Measurements from ENCODE around the gene PRR5L. TPM values are rescaled to one million over a fixed set of nuclear protein-coding genes. Genes with fewer than 3 reads are reported as not detected.

PRR5L gene
- total and polyA plus RNA-seq, 4 experiments from 2014 or later: 10.1 to 62.7 (median 39.7) TPM

DNA sequence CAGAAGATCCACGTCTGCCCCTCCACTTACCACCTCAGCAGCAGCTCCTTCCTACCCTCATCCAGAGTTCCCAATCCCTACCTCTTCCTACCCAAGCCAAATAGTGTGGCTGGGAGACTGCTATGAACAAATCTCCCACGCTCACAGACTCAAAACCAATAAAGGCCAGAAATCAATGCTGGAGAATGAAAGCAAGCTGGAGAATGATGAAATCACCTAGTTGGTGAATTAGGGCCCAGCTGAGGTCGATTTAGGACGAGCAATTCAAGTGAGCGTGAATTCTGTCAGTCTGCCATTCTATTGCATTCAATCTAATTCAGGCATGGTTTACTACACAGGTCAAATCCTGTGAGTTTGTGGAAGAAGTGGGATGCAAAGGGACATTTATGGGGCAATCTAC is 29.3 kb upstream of the PRR5L start:
- DNase-seq: no peak
- ChIA-PET POLR2A (ENCODE audit: partially characterized antibody) (no interaction called here), CTCF (ENCODE audit: partially characterized antibody) (interaction anchor here (0.9 to 7.1 kb wide), 11 partner anchors 7 to 656 kb away, joined by 4 to 61 read pairs (median 8); partner anchors contain the start of gene FJX1)
- intact Hi-C loops (cut with micrococcal nuclease): loop anchor here (5.0 kb wide), 1 partner anchor 779 kb away; no protein-coding TSS in a partner anchor
- H3K27me3 ChIP-seq (ENCODE audit: insufficient read depth, low read length): no peaks in the 10 kb centered on the region
- no peaks in the 10 kb centered on the region for H3K4me1 ChIP-seq (ENCODE audit: insufficient read depth, low read length)
- H3K4me3 ChIP-seq (ENCODE audit: low read length in 2 of 2): no peak overlapping the region
- H3K27me3 Mint-ChIP-seq: peaks cover 3 to 4% of the 10 kb centered on the region in 2 donors
- no peaks in the 10 kb centered on the region for H3K9me3 ChIP-seq (ENCODE audit: control insufficient read depth in 1 of 2, low read length in 2 of 2)
- H3K27ac Mint-ChIP-seq: no peak overlapping the region
- H3K4me1 Mint-ChIP-seq: peaks cover 0 to 3% (median 0%) of the 10 kb centered on the region in 4 donors
- peaks cover 19 to 21% of the 10 kb centered on the region in 2 donors for H3K36me3 Mint-ChIP-seq
- no peak overlapping the region for H3K4me3 Mint-ChIP-seq
- no peak overlapping the region for H3K27ac ChIP-seq (ENCODE audit: low read depth, low read length)
- peaks cover 0 to 2% (median 0%) of the 10 kb centered on the region in 8 donors for H3K9me3 Mint-ChIP-seq
- H3K36me3 ChIP-seq (ENCODE audit: insufficient read depth, low read length): peaks cover 5% of the 10 kb centered on the region

DNA sequence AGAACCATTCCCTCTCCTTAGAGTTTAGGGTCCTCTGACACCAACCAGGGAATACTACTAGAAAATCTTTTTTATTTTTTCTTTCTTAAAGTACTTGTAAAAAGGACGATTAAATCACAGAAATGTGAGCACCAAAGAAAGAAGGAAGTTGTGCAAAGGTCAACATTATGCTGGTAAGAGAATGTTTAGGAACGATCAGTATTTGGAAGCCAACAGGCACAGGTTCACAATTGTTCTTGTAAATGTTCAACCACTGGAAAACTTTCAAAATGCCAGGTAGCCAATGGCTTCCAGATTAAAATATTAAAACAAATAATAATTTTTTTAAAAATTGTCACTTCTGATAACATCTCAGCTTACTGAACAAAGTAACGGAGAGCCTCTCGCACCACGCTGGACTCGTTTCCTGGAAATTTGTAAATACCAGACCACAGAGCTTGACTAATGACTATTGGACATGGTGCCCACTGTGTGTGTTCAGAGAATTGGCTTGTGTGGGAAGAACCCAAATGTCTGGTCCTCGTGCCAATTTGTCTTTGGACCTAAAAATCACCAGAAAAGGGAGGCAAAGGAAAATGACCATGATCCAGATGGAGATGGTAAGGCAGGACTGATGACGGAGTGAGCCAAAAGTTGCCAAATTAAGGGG is 27.6 kb upstream of the PRR5L start:
- Mint-ChIP-seq H3K27ac (no peak overlapping the region), H3K4me1 (peaks cover 0 to 3% (median 0%) of the 10 kb centered on the region in 4 donors), H3K36me3 (peaks cover 35 to 36% of the 10 kb centered on the region in 2 donors), H3K4me3 (no peak overlapping the region), H3K9me3 (peaks cover 0 to 17% (median 2%) of the 10 kb centered on the region in 8 donors), H3K27me3 (peaks cover 0 to 2% of the 10 kb centered on the region in 2 donors)
- ChIA-PET POLR2A (ENCODE audit: partially characterized antibody) (no interaction called here), CTCF (ENCODE audit: partially characterized antibody) (interaction anchor here (0.6 to 7.1 kb wide), 6 partner anchors 9 to 1267 kb away, joined by 3 to 61 read pairs (median 6); no protein-coding TSS in a partner anchor)
- Histone ChIP-seq H3K9me3 (ENCODE audit: control insufficient read depth in 1 of 2, low read length in 2 of 2) (no peaks in the 10 kb centered on the region), H3K27ac (ENCODE audit: low read depth, low read length) (no peak overlapping the region), H3K4me3 (ENCODE audit: low read length in 2 of 2) (no peak overlapping the region), H3K27me3 (ENCODE audit: insufficient read depth, low read length) (no peaks in the 10 kb centered on the region), H3K36me3 (ENCODE audit: insufficient read depth, low read length) (peaks cover 17% of the 10 kb centered on the region), H3K4me1 (ENCODE audit: insufficient read depth, low read length) (no peaks in the 10 kb centered on the region)
- intact Hi-C loops (cut with micrococcal nuclease): loop anchor here (5.0 kb wide), 1 partner anchor 781 kb away; no protein-coding TSS in a partner anchor
- no peak for DNase-seq

DNA sequence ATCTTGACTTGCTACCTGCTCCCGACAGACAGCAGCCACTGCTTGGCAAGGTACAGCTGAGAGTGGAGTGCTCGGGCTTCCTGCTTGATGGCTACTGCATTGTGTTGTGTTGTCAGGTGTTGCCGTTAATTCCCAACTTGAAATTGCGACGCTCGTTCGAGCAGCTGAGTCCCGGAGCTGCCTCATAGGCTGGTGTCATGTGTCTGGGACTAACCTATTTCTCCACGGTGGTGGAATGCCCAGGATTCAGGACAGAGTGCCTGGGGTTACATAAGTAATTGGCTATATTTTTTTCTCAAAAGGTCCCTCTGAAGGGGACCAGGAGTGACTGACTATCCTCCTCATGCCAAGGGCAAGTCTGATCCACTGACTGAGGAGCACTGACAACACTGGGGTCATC is 25.4 kb upstream of the PRR5L start:
- no peak overlapping the region for H3K4me3 Mint-ChIP-seq
- ChIA-PET CTCF (ENCODE audit: partially characterized antibody) (interaction anchor here (1.2 to 7.1 kb wide), 3 partner anchors 222 to 656 kb away, joined by 3 to 61 read pairs (median 8); no protein-coding TSS in a partner anchor), POLR2A (ENCODE audit: partially characterized antibody) (no interaction called here)
- H3K9me3 Mint-ChIP-seq: peaks cover 0 to 20% (median 2%) of the 10 kb centered on the region in 8 donors
- H3K36me3 Mint-ChIP-seq: peaks cover 55 to 56% of the 10 kb centered on the region in 2 donors
- intact Hi-C loops (cut with micrococcal nuclease): no loop called here
- H3K27ac Mint-ChIP-seq: peak overlapping the region in 1 of 7 donors; percentile 37
- peaks cover 0 to 3% (median 0%) of the 10 kb centered on the region in 4 donors for H3K4me1 Mint-ChIP-seq
- Histone ChIP-seq H3K9me3 (ENCODE audit: control insufficient read depth in 1 of 2, low read length in 2 of 2) (no peaks in the 10 kb centered on the region), H3K4me1 (ENCODE audit: insufficient read depth, low read length) (no peaks in the 10 kb centered on the region), H3K36me3 (ENCODE audit: insufficient read depth, low read length) (peaks cover 31% of the 10 kb centered on the region), H3K27me3 (ENCODE audit: insufficient read depth, low read length) (no peaks in the 10 kb centered on the region), H3K4me3 (ENCODE audit: low read length in 2 of 2) (no peak overlapping the region), H3K27ac (ENCODE audit: low read depth, low read length) (no peak overlapping the region)
- no peak for DNase-seq
- H3K27me3 Mint-ChIP-seq: no peaks in the 10 kb centered on the region

DNA sequence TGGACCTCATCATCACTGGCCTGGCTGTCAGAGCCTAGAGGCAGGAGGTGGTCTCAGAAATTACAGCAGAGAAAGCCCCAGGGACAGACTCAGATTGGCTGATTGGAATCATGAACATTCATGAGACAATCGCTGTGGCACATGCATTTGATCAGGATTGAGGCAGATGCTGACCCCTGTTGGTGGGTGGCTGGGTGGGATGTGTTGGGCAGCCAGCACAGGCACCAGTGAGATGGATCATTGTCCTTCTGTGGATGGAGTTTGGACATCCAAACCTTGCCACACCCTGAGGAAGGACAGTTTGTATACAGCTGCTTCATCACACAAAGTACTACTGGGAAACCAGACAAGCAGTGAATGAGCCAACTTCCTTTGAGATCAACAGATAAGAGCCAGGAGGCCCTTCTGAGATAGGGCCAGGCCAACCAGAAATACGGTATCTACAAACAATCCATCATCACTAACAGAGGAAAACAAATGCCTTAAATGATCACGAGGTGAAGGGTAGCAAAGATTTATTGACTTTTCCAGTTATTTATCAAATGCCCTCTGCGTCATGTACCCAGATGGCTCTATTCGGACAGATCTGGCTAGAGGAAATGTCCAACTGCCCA is 24.2 kb upstream of the PRR5L start:
- H3K27ac Mint-ChIP-seq: no peak overlapping the region

DNA sequence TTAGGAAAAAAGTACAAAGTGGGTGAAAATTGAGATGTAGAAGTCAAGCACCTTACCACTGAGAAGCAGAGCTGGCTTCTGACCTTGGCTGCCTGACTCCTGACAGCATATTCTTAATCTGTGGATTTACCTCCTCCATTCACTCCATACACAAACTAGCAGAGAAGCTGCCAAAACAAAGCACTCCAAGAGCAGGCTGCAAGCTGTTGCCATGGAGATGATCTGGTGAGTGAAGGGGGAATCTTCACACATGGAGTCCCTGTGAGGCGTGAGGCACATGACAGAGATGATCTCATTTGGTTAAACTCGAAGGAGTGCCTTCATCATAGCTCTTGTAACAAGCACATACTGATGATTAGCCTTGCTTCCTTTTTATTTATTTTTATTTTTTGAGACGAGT is 23.0 kb upstream of the PRR5L start:
- CTCF ChIA-PET (ENCODE audit: partially characterized antibody): interaction anchor here (1.2 to 3.5 kb wide), 3 partner anchors 8 to 80 kb away, joined by 3 to 24 read pairs (median 10); partner anchors contain the start of gene COMMD9
- Mint-ChIP-seq H3K27me3 (no peaks in the 10 kb centered on the region), H3K27ac (no peak overlapping the region), H3K4me3 (no peak overlapping the region), H3K4me1 (no peaks in the 10 kb centered on the region), H3K36me3 (peaks cover 70 to 75% of the 10 kb centered on the region in 2 donors), H3K9me3 (peaks cover 0 to 20% (median 2%) of the 10 kb centered on the region in 8 donors)
- H3K4me3 ChIP-seq (ENCODE audit: low read length in 2 of 2): no peak overlapping the region
- intact Hi-C loops (cut with micrococcal nuclease): no loop called here
- no peak overlapping the region for H3K27ac ChIP-seq (ENCODE audit: low read depth, low read length)
- no peak for DNase-seq
- no peaks in the 10 kb centered on the region for H3K4me1 ChIP-seq (ENCODE audit: insufficient read depth, low read length)
- H3K27me3 ChIP-seq (ENCODE audit: insufficient read depth, low read length): no peaks in the 10 kb centered on the region
- H3K36me3 ChIP-seq (ENCODE audit: insufficient read depth, low read length): peaks cover 41% of the 10 kb centered on the region
- H3K9me3 ChIP-seq (ENCODE audit: control insufficient read depth in 1 of 2, low read length in 2 of 2): no peaks in the 10 kb centered on the region
- POLR2A ChIA-PET (ENCODE audit: partially characterized antibody): no interaction called here

More for the DNA sequence above, 24.2 kb upstream of the PRR5L start:
- Mint-ChIP-seq H3K36me3 (peaks cover 61 to 64% of the 10 kb centered on the region in 2 donors), H3K4me3 (no peak overlapping the region), H3K27me3 (no peaks in the 10 kb centered on the region), H3K4me1 (no peaks in the 10 kb centered on the region), H3K9me3 (peaks cover 0 to 20% (median 2%) of the 10 kb centered on the region in 8 donors)
- Histone ChIP-seq H3K36me3 (ENCODE audit: insufficient read depth, low read length) (peaks cover 41% of the 10 kb centered on the region), H3K4me3 (ENCODE audit: low read length in 2 of 2) (no peak overlapping the region), H3K9me3 (ENCODE audit: control insufficient read depth in 1 of 2, low read length in 2 of 2) (no peaks in the 10 kb centered on the region), H3K27ac (ENCODE audit: low read depth, low read length) (no peak overlapping the region), H3K27me3 (ENCODE audit: insufficient read depth, low read length) (no peaks in the 10 kb centered on the region), H3K4me1 (ENCODE audit: insufficient read depth, low read length) (no peaks in the 10 kb centered on the region)
- intact Hi-C loops (cut with micrococcal nuclease): no loop called here
- POLR2A ChIA-PET (ENCODE audit: partially characterized antibody): no interaction called here
- no peak for DNase-seq
- CTCF ChIA-PET (ENCODE audit: partially characterized antibody): interaction anchor here (2.7 to 3.5 kb wide), 2 partner anchors 7 to 18 kb away, joined by 10 to 24 read pairs; partner anchors contain the start of gene COMMD9

DNA sequence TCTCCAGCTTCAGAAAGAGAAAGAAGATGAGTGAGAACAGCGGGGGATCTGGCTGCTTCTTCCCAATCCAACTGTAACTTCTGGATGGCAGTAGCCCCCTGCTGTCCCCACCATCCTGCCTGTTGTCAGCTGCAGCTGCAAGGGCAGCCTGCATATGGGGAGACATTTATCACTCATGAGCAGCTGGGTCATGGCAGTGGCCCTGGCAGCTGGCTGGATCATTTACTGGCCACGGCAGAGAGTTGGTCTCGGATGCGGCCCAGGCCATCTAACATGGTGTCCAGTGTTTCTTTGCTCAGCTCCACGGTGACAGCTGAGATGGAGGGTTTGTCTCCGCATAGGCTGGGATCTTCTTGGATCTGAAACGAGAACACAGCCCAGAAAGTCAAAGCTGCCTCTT is 21.7 kb upstream of the PRR5L start:
- POLR2A ChIA-PET (ENCODE audit: partially characterized antibody): no interaction called here
- Histone ChIP-seq H3K4me3 (ENCODE audit: low read length in 2 of 2) (no peak overlapping the region), H3K27me3 (ENCODE audit: insufficient read depth, low read length) (no peaks in the 10 kb centered on the region), H3K4me1 (ENCODE audit: insufficient read depth, low read length) (no peaks in the 10 kb centered on the region), H3K36me3 (ENCODE audit: insufficient read depth, low read length) (peaks cover 52% of the 10 kb centered on the region), H3K9me3 (ENCODE audit: control insufficient read depth in 1 of 2, low read length in 2 of 2) (no peaks in the 10 kb centered on the region), H3K27ac (ENCODE audit: low read depth, low read length) (no peak overlapping the region)
- intact Hi-C loops (cut with micrococcal nuclease): no loop called here
- Mint-ChIP-seq H3K36me3 (peaks cover 76 to 81% of the 10 kb centered on the region in 2 donors), H3K4me3 (no peak overlapping the region), H3K27me3 (no peaks in the 10 kb centered on the region), H3K9me3 (peaks cover 0 to 20% (median 2%) of the 10 kb centered on the region in 8 donors), H3K4me1 (no peaks in the 10 kb centered on the region), H3K27ac (no peak overlapping the region)
- DNase-seq: no peak
- CTCF ChIA-PET (ENCODE audit: partially characterized antibody): interaction anchor here (0.7 to 3.5 kb wide), 4 partner anchors 10 to 15 kb away, joined by 3 to 24 read pairs (median 7); partner anchors contain the start of gene COMMD9

All from CD4-positive, alpha-beta memory T cell (primary cell).